ENCODE data around the gene UBR4. TPM values are rescaled to one million over a fixed set of nuclear protein-coding genes. Genes with fewer than 3 reads are reported as not detected.

The UBR4 gene
- total RNA-seq, 1 donor from 2014 or later: 223 TPM

DNA sequence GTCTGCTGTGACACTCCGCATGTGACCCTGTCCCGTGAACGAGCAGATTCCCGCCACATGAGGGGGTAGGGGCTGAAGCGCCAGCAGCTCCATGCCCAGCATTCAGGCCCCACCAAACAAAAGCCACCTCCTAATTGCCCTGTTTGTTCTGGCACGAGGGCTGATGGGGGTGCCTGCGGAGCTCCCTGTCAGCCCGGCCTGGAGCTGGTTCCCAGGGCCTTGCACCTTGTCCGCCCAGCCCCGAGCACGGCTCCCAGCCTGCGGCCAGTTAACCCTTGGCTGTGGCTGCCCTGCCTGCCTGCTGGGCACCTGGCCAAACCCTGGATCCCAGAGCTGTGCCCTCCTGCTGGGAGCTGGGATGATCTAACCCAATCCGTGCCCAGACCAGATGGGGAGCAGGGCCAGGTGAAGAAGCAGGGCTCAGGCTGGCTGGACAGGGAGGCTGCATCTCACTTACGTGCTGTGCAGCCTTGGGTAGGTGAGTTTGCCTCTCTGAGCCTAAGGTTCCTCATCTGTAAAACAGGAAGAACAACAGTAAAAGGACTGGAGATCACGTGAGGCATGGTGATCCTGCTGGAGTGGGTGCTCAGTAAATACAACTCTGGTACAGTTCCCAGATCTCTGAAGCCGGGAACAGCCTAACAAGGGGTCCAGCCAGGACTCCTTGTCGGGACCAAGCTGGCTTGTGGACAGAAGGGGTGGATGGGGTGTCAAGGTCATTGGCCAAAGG, 142.7 kb downstream of the UBR4 start:
- H3K9me3 Mint-ChIP-seq (ENCODE audit: unreplicated experiment): no peaks in the 10 kb centered on the region
- H3K4me3 Mint-ChIP-seq (ENCODE audit: unreplicated experiment): no peak overlapping the region
- H3K27me3 Mint-ChIP-seq (ENCODE audit: unreplicated experiment): peaks cover 16% of the 10 kb centered on the region
- DNase-seq (ENCODE audit: low spot score): peak; percentile 35
- H3K36me3 Mint-ChIP-seq (ENCODE audit: low read depth, unreplicated experiment): no peaks in the 10 kb centered on the region
- no peak overlapping the region for H3K27ac Mint-ChIP-seq (ENCODE audit: unreplicated experiment)
- no peaks in the 10 kb centered on the region for H3K4me1 Mint-ChIP-seq (ENCODE audit: unreplicated experiment)
- TF ChIP-seq, protein P1, sequence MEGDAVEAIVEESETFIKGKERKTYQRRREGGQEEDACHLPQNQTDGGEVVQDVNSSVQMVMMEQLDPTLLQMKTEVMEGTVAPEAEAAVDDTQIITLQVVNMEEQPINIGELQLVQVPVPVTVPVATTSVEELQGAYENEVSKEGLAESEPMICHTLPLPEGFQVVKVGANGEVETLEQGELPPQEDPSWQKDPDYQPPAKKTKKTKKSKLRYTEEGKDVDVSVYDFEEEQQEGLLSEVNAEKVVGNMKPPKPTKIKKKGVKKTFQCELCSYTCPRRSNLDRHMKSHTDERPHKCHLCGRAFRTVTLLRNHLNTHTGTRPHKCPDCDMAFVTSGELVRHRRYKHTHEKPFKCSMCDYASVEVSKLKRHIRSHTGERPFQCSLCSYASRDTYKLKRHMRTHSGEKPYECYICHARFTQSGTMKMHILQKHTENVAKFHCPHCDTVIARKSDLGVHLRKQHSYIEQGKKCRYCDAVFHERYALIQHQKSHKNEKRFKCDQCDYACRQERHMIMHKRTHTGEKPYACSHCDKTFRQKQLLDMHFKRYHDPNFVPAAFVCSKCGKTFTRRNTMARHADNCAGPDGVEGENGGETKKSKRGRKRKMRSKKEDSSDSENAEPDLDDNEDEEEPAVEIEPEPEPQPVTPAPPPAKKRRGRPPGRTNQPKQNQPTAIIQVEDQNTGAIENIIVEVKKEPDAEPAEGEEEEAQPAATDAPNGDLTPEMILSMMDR (IDR thresholded peaks at IDR 0.05; ENCODE audit: unreplicated experiment): no peak

DNA sequence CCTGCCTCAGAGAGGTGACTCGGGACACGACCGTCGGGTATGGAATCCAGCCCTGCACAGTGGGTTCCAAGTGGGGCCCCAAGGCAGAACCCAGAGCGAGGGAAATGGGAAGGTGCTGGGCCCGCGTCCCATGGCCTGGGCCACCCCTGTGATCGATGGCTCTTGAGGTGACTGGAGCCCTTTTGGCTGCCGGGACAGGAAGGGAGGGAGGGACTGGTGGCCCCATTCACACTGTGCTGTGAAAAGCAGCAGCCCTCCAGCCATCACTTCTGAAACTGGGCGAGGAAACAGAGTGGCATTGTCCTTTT, 143.2 kb downstream of the UBR4 start:
- Mint-ChIP-seq H3K36me3 (ENCODE audit: low read depth, unreplicated experiment) (no peaks in the 10 kb centered on the region), H3K27me3 (ENCODE audit: unreplicated experiment) (peaks cover 18% of the 10 kb centered on the region), H3K4me3 (ENCODE audit: unreplicated experiment) (no peak overlapping the region), H3K27ac (ENCODE audit: unreplicated experiment) (no peak overlapping the region), H3K9me3 (ENCODE audit: unreplicated experiment) (no peaks in the 10 kb centered on the region), H3K4me1 (ENCODE audit: unreplicated experiment) (no peaks in the 10 kb centered on the region)
- TF ChIP-seq, protein P1 (IDR thresholded peaks at IDR 0.05; ENCODE audit: unreplicated experiment): no peak
- DNase-seq (ENCODE audit: low spot score): no peak

DNA sequence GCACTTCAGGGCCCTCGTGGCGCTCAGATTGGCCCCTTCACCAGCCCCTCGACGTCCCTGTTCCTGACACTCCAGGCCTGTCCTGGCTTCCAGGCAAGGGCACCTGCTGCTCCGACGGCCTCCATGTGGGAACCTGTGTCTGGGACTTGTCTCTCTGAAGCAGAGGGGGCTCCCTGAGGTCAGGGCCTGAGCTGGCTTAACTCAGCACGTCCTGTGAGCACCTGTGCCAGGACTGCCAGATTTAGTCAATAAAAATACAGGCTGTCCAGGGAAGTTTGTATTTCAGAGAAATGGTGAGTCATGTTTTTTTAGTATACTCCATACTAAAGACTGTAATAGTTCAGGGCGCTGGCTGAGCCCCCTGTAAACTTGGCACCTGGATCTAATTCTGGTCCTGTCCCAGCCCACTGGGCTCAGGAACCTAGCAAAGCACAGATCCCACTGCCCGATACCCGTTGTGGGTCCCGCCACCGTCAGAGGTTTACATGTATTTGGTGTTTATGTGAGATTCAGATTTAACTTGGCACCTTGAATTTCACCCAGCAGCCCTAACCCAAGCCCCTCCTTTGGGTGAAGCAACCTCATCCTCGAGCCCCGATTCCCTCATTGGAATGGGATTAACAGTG, 143.7 kb downstream of the UBR4 start:
- H3K27ac Mint-ChIP-seq (ENCODE audit: unreplicated experiment): no peak overlapping the region
- H3K27me3 Mint-ChIP-seq (ENCODE audit: unreplicated experiment): peaks cover 17% of the 10 kb centered on the region
- H3K4me1 Mint-ChIP-seq (ENCODE audit: unreplicated experiment): peaks cover 1% of the 10 kb centered on the region
- H3K4me3 Mint-ChIP-seq (ENCODE audit: unreplicated experiment): no peak overlapping the region
- peaks cover 2% of the 10 kb centered on the region for H3K36me3 Mint-ChIP-seq (ENCODE audit: low read depth, unreplicated experiment)
- peaks cover 2% of the 10 kb centered on the region for H3K9me3 Mint-ChIP-seq (ENCODE audit: unreplicated experiment)
- TF ChIP-seq, protein P1 (IDR thresholded peaks at IDR 0.05; ENCODE audit: unreplicated experiment): no peak
- no peak for DNase-seq (ENCODE audit: low spot score)

DNA sequence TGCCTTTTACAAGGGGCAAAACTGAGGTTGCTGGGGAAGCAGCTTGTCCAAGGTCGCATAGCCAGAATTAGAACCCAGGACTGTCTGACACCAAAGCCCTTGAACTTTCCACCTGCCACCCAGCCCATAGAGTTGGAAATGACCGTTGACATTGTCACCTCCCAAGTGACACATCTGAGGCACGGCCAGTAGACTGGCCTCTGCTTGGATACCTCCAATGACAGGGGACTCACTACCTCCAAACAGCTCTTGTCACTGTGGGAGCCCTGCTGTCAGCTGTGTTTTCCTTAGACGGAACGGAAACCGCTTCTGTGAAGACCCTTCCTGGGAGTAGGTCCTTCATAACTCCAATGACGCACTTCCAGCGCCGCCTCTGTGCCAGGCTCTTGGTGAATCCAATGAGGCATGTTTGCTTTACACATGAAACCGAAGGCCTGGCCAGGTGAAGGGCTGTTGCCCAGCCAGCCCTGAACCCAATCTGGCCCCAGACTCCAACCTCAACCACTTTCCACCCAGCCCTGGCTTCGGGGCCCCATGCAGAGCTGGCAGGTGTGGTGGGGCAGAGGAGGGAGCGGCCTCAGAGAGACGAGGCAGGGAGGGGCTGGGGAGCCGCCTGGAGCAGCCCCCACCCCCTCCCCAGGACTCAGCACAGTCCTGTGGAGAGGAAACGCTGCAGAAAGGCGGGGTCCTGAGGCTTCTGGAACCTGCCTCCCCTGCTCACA, 144.4 kb downstream of the UBR4 start:
- Mint-ChIP-seq H3K27me3 (ENCODE audit: unreplicated experiment) (peaks cover 16% of the 10 kb centered on the region), H3K36me3 (ENCODE audit: low read depth, unreplicated experiment) (peaks cover 6% of the 10 kb centered on the region), H3K4me1 (ENCODE audit: unreplicated experiment) (peaks cover 3% of the 10 kb centered on the region), H3K4me3 (ENCODE audit: unreplicated experiment) (no peak overlapping the region), H3K9me3 (ENCODE audit: unreplicated experiment) (peaks cover 5% of the 10 kb centered on the region), H3K27ac (ENCODE audit: unreplicated experiment) (no peak overlapping the region)
- TF ChIP-seq, protein P1 (IDR thresholded peaks at IDR 0.05; ENCODE audit: unreplicated experiment): no peak
- DNase-seq (ENCODE audit: low spot score): no peak

Data from endothelial cell (in vitro differentiated cells).